Fibroblast of pulmonary artery (primary cell): ENCODE data around the gene CARD9.
"Not testable (repeated sequence)": the region's sequence is repeated elsewhere in the genome, so short reads cannot be mapped to it uniquely, and the experiment has no call there.

ENCODE experiments used
- DNase-seq: peaks from one replicate; pipeline ENCODE4 v3.0.0-alpha.2; 2010; ENCODE audit warnings: low read depth
- H3K4me3 ChIP-seq: replicated peaks from 2 replicates; pipeline ENCODE4 v1.5.1; 2011; ENCODE audit warnings: low read depth, mild to moderate bottlenecking, control low read depth, low read length, moderate library complexity
- CTCF ChIP-seq: IDR thresholded peaks from 2 replicates; pipeline ENCODE4 v1.5.1; 2011; ENCODE audit warnings: mild to moderate bottlenecking, control low read depth, low read length, inconsistent platforms; ENCODE audit errors: missing control alignments

Gene CARD9

GRCh38 chr9:136325358-136325757 is 48.1 kb downstream of the CARD9 start:
- DNase-seq = no peak
- H3K4me3 ChIP-seq = no peak overlapping the region
- TF ChIP-seq CTCF = no peak

DNA sequence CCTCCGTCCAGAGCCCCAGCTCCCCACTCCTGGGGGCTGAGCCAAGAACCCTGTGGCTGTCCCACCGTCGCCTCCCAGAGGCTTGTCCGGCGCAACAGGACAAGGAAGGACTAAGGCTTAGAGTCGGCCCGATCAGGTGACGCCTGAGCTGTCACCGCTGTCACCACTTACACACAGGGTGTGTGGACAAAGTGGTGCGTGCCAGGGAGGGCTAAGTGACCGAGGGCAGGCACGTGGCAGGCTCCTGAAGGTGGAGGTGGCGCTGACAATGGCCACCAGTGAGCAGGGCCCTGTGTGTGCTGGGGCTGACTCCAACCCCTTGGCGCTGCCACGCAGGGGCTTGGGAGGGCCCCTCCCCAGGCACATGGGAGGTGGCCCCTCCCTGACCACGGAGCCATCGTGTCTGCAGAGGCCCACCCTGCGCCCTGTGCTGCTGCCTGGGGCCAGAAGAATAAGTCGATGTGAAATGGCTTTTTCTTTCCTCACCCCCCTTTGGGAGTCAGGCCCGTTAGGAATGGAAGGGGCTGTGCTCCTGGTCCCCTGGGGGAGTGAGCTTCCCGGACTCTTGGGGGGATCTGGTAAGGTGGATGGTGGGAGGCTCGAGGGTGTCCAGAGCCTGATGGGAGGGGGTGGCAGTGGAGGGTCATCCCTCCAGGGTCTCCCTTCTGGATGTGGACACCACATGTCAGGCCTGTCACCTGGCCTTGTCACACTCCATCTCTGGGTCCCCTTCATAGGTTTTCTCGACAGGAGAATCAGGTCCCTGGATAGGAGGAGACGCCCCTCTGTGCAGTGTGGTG is 48.8 kb downstream of the CARD9 start:
- no peak overlapping the region for H3K4me3 ChIP-seq
- DNase-seq = no peak
- TF ChIP-seq CTCF = no peak

GRCh38 chr9:136323371-136323789 is 50.1 kb downstream of the CARD9 start:
- TF ChIP-seq CTCF = no peak
- no peak overlapping the region for H3K4me3 ChIP-seq
- no peak for DNase-seq

GRCh38 chr9:136322756-136323330 is 50.6 kb downstream of the CARD9 start:
- TF ChIP-seq CTCF = no peak
- no peak for DNase-seq
- H3K4me3 ChIP-seq = no peak overlapping the region

GRCh38 chr9:136321561-136321960 is 51.9 kb downstream of the CARD9 start:
- H3K4me3 ChIP-seq = no peak overlapping the region
- DNase-seq = no peak
- TF ChIP-seq CTCF = no peak

DNA sequence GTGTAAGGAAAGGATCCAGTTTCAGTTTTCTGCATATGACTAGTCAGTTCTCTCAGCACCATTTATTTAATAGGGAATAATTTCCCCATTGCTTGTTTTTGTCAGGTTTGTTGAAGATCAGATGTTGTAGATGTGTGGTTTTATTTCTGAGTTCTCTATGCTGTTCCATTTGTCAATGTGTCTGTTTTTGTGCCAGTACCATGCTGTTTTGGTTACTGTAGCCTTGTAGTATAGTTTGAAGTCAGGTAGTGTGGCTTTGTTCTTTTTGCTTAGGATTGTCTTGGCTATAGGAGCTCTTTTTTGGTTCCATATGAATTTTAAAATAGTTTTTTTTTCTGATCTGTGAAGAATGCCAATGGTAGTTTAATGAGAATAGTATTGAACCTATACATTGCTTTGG is 52.5 kb downstream of the CARD9 start:
- not testable (repeated sequence) for H3K4me3 ChIP-seq, DNase-seq

DNA sequence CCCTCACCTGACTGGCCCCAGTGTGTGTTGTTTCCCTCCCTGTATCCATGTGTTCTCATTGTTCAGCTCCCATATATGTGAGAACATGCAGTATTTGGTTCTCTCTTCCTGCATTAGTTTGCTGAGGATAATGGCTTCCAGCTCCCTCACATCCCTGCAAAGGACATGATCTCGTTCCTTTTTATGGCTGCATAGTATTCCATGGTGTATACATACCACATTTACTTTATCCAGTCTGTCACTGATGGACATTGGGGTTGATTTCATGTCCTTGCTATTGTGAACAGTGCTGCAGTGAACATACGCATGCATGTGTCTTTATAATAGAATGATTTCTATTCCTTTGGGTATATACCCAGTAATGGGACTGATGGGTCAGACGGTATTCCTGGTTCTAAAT is 53.5 kb downstream of the CARD9 start:
- not testable (repeated sequence) for H3K4me3 ChIP-seq, DNase-seq

DNA sequence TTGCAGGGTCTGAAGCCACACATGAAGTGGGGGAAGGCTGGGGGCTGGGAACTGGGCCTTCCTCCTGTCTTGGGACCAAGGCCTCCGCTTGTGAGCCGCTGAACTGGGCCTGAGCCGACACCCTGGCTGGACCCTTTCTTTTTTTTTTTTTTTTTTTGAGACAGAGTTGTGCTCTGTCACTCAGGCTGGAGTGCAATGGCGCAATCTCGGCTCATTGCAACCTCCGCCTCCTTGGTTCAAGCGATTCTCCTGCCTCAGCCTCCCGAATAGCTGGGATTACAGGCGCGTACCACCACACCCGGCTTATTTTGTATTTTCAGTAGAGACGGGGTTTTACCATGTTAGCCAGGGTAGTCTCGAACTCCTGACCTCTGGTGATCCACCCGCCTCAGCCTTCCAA is 54.2 kb downstream of the CARD9 start:
- DNase-seq, H3K4me3 ChIP-seq: not testable (repeated sequence)
